Peyer's patch (tissue), 4 donors: ENCODE results near the gene NUAK1.

Source experiments
- CTCF ChIP-seq, 6 experiments: fragments of 450-650 bp in 4 of 6; fragments of 200-600 bp in 2 of 6; sonication (generic) in 1 of 6; IDR thresholded peaks; one replicate each; pipeline ENCODE4 v1.5.1; 2017 to 2019; ENCODE audit warnings: antibody characterized with exemption in 6 of 6, mild to moderate bottlenecking in 3 of 6, moderate library complexity in 1 of 6
- POLR2A ChIP-seq, 2 donors: fragments of 450-650 bp; IDR thresholded peaks; one replicate each; pipeline ENCODE4 v1.5.1; 2017; ENCODE audit warnings: antibody characterized with exemption in 2 of 2, mild to moderate bottlenecking in 2 of 2, moderate library complexity in 2 of 2

DNA sequence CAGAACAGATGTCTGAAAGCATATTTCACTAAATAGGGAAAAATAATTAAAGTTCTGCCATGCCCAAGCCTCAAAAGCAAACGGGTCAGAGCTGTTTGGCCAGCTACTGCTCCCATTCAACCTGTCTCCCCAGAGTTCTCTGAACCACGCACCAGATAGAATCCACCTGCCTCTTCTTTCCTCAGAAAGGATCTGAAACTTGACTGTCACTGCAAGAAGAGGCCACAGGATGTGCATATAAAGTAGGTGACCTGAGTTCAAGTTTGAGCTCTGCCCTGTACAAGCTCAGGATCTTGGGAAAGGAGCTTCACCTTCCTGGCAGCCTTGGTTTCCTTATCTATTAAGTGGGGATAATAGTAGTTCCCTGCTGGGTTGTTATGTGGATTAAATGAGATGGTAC lies 91.8 kb downstream of the NUAK1 start:
- no peak for TF ChIP-seq CTCF (IDR thresholded peaks at IDR 0.05)
- no peak for TF ChIP-seq POLR2A (IDR thresholded peaks at IDR 0.05)
